Tibial nerve (tissue), 4 donors: ENCODE results near the gene C17orf67. TPM values are rescaled to one million over a fixed set of nuclear protein-coding genes. Genes with fewer than 3 reads are reported as not detected.

ENCODE experiments used
- DNase-seq, 2 donors: peaks; one replicate each; pipeline ENCODE4 v3.0.0-alpha.2; 2019; ENCODE audit warnings: low spot score in 2 of 2
- H3K27ac ChIP-seq, 4 donors: fragments of 200-600 bp; sonication (generic) in 3 of 4; one replicate each; pipeline ENCODE4 v1.5.1; 2017 to 2019; ENCODE audit warnings: mild to moderate bottlenecking in 1 of 4
- H3K27me3 ChIP-seq, 2 donors: fragments of 200-600 bp; sonication (generic) in 1 of 2; one replicate each; pipeline versions ENCODE4 v1.5.1 to v1.6.0; 2017 to 2019
- H3K36me3 ChIP-seq, 3 donors: fragments of 200-600 bp; sonication (generic); one replicate each; pipeline ENCODE4 v1.5.1; 2018 to 2019
- H3K4me1 ChIP-seq, 4 donors: fragments of 200-600 bp; sonication (generic) in 3 of 4; one replicate each; pipeline ENCODE4 v1.5.1; 2017 to 2019
- H3K4me3 ChIP-seq, 4 donors: fragments of 200-600 bp; sonication (generic) in 3 of 4; one replicate each; pipeline ENCODE4 v1.5.1; 2017 to 2019; ENCODE audit warnings: mild to moderate bottlenecking in 1 of 4, moderate library complexity in 1 of 4
- H3K9me3 ChIP-seq, 4 donors: fragments of 200-600 bp; sonication (generic) in 3 of 4; one replicate each; pipeline ENCODE4 v1.5.1; 2017 to 2019
- EP300 ChIP-seq, 2 donors: sonication (generic); formaldehyde crosslinking; IDR thresholded peaks; one replicate each; pipeline ENCODE4 v1.6.1; 2017; ENCODE audit warnings: antibody characterized with exemption in 2 of 2, mild to moderate bottlenecking in 1 of 2
- POLR2A ChIP-seq, 2 donors: fragments of 450-650 bp; IDR thresholded peaks; one replicate each; pipeline ENCODE4 v1.6.1; 2017; ENCODE audit warnings: antibody characterized with exemption in 2 of 2, mild to moderate bottlenecking in 2 of 2, moderate library complexity in 2 of 2
- WGBS, 2 donors: methylation state at CpG; one replicate each; pipeline ENCODE4 v1.1.5; 2018; 5-methylcytosine and 5-hydroxymethylcytosine counted together
- total RNA-seq, 4 donors: library from RNA; depleted of rRNA; stranded (reverse); fragments of >200 nt; gene quantifications; one replicate each; pipeline ENCODE4 v1.1.0, GENCODE V29; 2016
- TF ChIP-seq, protein P1 (sequence below), 5 experiments: fragments of 200-600 bp in 3 of 5; fragments of 450-650 bp in 2 of 5; sonication (generic) in 3 of 5; IDR thresholded peaks; one replicate each; pipeline ENCODE4 v1.5.1; 2016 to 2019; ENCODE audit warnings: antibody characterized with exemption in 5 of 5, mild to moderate bottlenecking in 3 of 5, moderate library complexity in 2 of 5

Gene C17orf67
- total RNA-seq, 4 donors from 2014 or later: 2.4 to 4.5 (median 3.1) TPM

DNA sequence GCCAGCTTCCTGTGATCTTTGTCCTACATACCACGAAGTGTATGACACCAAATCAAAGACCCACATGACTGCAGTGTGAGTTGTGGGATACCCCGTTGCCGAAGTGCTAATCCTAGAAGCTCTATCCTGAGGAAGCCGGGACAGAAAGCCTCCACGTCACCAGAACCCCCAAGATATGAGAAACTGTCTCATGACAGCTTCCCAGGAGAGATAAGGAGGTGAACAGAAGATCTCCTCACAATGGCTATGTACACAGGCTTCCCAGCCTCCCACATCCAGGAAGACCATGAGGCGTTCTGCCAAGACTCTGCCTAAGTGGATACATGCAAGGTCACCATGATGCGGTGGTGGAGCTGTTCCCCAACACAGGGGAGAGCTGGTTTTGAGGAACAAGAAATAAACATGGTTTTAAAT, 43.1 kb upstream of the C17orf67 start:
- Histone ChIP-seq H3K36me3 (no peaks in the 10 kb centered on the region), H3K9me3 (no peaks in the 10 kb centered on the region), H3K4me3 (no peak overlapping the region), H3K27ac (no peak overlapping the region), H3K27me3 (no peaks in the 10 kb centered on the region), H3K4me1 (no peaks in the 10 kb centered on the region)
- no peak for DNase-seq
- 78 to 80% methylated on average over 7 of the region's 7 CpGs for WGBS, 2 donors
- TF ChIP-seq EP300 (IDR thresholded peaks at IDR 0.05) (no peak), POLR2A (IDR thresholded peaks at IDR 0.05) (no peak)
- TF ChIP-seq, protein P1, sequence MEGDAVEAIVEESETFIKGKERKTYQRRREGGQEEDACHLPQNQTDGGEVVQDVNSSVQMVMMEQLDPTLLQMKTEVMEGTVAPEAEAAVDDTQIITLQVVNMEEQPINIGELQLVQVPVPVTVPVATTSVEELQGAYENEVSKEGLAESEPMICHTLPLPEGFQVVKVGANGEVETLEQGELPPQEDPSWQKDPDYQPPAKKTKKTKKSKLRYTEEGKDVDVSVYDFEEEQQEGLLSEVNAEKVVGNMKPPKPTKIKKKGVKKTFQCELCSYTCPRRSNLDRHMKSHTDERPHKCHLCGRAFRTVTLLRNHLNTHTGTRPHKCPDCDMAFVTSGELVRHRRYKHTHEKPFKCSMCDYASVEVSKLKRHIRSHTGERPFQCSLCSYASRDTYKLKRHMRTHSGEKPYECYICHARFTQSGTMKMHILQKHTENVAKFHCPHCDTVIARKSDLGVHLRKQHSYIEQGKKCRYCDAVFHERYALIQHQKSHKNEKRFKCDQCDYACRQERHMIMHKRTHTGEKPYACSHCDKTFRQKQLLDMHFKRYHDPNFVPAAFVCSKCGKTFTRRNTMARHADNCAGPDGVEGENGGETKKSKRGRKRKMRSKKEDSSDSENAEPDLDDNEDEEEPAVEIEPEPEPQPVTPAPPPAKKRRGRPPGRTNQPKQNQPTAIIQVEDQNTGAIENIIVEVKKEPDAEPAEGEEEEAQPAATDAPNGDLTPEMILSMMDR (IDR thresholded peaks at IDR 0.05): no peak

DNA sequence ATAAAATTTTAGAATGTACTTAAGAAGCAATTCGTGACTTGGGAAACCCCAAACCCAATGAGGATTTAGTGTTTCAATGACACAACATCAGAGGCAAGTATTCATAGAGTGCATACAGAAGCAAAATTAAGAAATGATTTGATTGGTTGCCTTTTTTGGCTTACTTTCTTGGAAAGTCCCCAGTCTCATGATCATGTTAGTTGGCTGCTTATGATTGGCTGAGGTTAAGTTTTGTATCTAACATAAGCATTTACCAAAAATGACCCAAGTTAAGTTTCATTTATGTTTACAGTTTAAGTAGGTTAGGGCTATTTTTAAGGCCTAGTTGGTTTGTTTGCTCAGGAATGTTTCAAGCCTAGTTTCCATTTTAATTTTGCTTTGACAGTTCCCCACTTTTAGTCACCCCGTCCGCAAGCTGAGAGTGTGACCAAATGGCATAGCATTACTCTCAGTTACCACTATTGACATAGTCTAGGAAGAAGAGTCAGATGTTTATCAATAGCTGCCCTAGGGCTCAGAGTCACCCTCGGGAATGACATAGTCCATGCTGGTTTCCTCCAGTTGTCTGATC, 36.4 kb upstream of the C17orf67 start:
- H3K4me1 ChIP-seq: no peaks in the 10 kb centered on the region
- H3K9me3 ChIP-seq: no peaks in the 10 kb centered on the region
- H3K27ac ChIP-seq: no peak overlapping the region
- H3K27me3 ChIP-seq: no peaks in the 10 kb centered on the region
- WGBS, 2 donors: 73 to 80% methylated on average over 4 of the region's 4 CpGs
- TF ChIP-seq EP300 (IDR thresholded peaks at IDR 0.05): no peak
- TF ChIP-seq, protein P1 (IDR thresholded peaks at IDR 0.05): no peak
- no peak for TF ChIP-seq POLR2A (IDR thresholded peaks at IDR 0.05)
- DNase-seq: no peak
- no peak overlapping the region for H3K4me3 ChIP-seq
- H3K36me3 ChIP-seq: peaks cover 0 to 3% (median 0%) of the 10 kb centered on the region in 3 donors

DNA sequence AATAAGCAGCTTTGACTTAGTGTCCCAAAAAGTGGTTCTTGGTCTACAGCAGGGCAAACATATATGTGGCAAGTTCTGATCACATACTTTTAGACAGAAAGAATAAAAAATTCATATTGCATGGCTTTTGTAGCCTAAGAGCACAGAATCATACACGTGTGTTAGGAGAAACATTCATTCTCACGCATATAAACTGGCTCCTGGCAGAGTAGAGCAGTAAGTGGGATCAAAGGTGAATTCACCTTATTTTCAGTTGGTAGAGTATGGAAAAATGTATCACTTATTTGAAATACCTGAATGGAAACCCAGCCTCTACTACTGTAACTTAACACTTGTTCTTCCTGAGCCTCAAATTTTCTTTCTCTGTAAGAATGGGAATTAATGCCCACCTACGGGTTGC, 35.0 kb upstream of the C17orf67 start:
- Histone ChIP-seq H3K9me3 (no peaks in the 10 kb centered on the region), H3K4me1 (no peaks in the 10 kb centered on the region), H3K27me3 (no peaks in the 10 kb centered on the region), H3K4me3 (no peak overlapping the region), H3K27ac (no peak overlapping the region), H3K36me3 (peaks cover 0 to 3% (median 0%) of the 10 kb centered on the region in 3 donors)
- TF ChIP-seq POLR2A (IDR thresholded peaks at IDR 0.05) (no peak), EP300 (IDR thresholded peaks at IDR 0.05) (no peak)
- TF ChIP-seq, protein P1 (IDR thresholded peaks at IDR 0.05): no peak
- 93 to 94% methylated on average over 3 of the region's 3 CpGs for WGBS, 2 donors
- DNase-seq: no peak

DNA sequence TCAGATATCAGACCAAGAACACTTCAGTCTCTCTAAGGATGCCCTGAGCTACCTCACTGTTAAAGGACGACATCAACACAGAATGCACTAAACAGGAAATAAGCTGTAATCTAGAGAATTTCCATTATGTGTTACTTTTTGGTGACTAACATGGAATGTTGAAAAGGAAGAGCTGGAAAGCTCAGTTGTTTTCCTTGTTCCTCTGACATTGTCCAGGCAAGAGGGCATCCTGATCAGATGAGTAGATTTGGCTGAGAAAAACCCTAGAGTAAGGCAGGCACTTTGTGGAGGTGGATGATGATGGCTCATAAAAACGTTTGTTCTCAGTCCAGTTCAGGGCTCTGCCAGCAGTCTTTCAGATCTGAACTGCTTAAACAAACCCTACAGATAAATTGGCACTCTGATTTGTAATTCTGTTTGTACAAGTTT, 34.2 kb upstream of the C17orf67 start:
- 41 to 43% methylated on average over 2 of the region's 2 CpGs for WGBS, 2 donors
- no peak for DNase-seq
- H3K4me1 ChIP-seq: no peaks in the 10 kb centered on the region
- H3K4me3 ChIP-seq: no peak overlapping the region
- no peak for TF ChIP-seq POLR2A (IDR thresholded peaks at IDR 0.05)
- TF ChIP-seq, protein P1 (IDR thresholded peaks at IDR 0.05): no peak
- no peak for TF ChIP-seq EP300 (IDR thresholded peaks at IDR 0.05)
- H3K27me3 ChIP-seq: no peaks in the 10 kb centered on the region
- H3K9me3 ChIP-seq: no peaks in the 10 kb centered on the region
- peaks cover 0 to 3% (median 0%) of the 10 kb centered on the region in 3 donors for H3K36me3 ChIP-seq
- H3K27ac ChIP-seq: no peak overlapping the region

DNA sequence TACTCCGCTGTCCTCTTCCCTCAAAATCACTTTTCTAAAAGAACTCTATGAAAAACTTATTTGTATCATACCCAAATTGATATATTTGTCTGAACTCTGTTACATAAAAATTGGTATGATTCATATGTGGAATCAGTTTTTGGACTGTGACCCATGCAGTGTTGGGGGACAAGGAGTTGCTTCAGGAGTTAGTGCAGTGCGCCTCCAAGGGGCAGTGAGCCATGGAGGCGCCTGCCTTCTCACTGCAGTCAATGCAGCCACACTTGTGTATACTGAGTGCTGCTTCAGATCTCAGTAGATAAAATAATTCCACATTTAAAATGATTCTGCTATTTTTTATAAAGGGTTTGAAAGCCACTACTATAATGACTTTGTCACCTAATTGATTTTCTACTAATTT, 32.8 kb upstream of the C17orf67 start:
- peaks cover 0 to 18% (median 0%) of the 10 kb centered on the region in 3 donors for H3K36me3 ChIP-seq
- no peaks in the 10 kb centered on the region for H3K9me3 ChIP-seq
- no peak overlapping the region for H3K27ac ChIP-seq
- no peaks in the 10 kb centered on the region for H3K4me1 ChIP-seq
- no peak overlapping the region for H3K4me3 ChIP-seq
- WGBS, 2 donors: 53 to 87% methylated on average over 3 of the region's 3 CpGs
- no peaks in the 10 kb centered on the region for H3K27me3 ChIP-seq
- no peak for DNase-seq
- TF ChIP-seq EP300 (IDR thresholded peaks at IDR 0.05): no peak
- TF ChIP-seq POLR2A (IDR thresholded peaks at IDR 0.05): no peak
- TF ChIP-seq, protein P1 (IDR thresholded peaks at IDR 0.05): no peak
